Right lobe of liver (tissue), 6 donors: ENCODE results near the gene CCR5. TPM values are rescaled to one million over a fixed set of nuclear protein-coding genes. Genes with fewer than 3 reads are reported as not detected.
A peak's percentile ranks its signal among the peaks of the same experiment; 100 is the strongest.

ENCODE experiments used
- ATAC-seq, 4 donors: fragments of 200-7000 bp; cut with Tn5 transposase; one replicate each; pipeline ENCODE4 v1.9.1; 2020; ENCODE audit warnings: mild to moderate bottlenecking in 4 of 4, moderate library complexity in 4 of 4
- DNase-seq, 3 donors: peaks; one replicate each; pipeline ENCODE4 v3.0.0-alpha.2; 2020
- H3K27ac ChIP-seq, 3 donors: fragments of 200-600 bp; one replicate each; pipeline ENCODE4 v1.8.0; 2022
- H3K27me3 ChIP-seq, 2 donors: fragments of 200-600 bp; one replicate each; pipeline ENCODE4 v1.8.0; 2022
- H3K36me3 ChIP-seq, 4 donors: fragments of 200-600 bp; sonication (generic) in 1 of 4; one replicate each; pipeline versions ENCODE4 v1.5.1 to v1.8.0; 2017 to 2022; ENCODE audit warnings: control low read depth in 1 of 4
- H3K4me1 ChIP-seq, 4 donors: fragments of 200-600 bp; sonication (generic) in 1 of 4; one replicate each; pipeline versions ENCODE4 v1.5.1 to v1.8.0; 2017 to 2022; ENCODE audit warnings: control low read depth in 1 of 4
- H3K4me3 ChIP-seq, 3 donors: fragments of 200-600 bp; one replicate each; pipeline ENCODE4 v1.8.0; 2022
- H3K9me3 ChIP-seq, 4 donors: fragments of 200-600 bp; sonication (generic) in 1 of 4; one replicate each; pipeline versions ENCODE4 v1.5.1 to v1.8.0; 2017 to 2022; ENCODE audit warnings: control low read depth in 1 of 4
- CTCF ChIP-seq, 4 donors: fragments of 200-600 bp in 3 of 4; fragments of 450-650 bp in 1 of 4; IDR thresholded peaks; one replicate each; pipeline versions ENCODE4 v1.5.1 to v1.8.0; 2016 to 2022; ENCODE audit warnings: antibody characterized with exemption in 4 of 4, mild to moderate bottlenecking in 2 of 4
- POLR2A ChIP-seq: fragments of 450-650 bp; IDR thresholded peaks from one replicate; pipeline ENCODE4 v1.6.1; 2017; ENCODE audit warnings: antibody characterized with exemption, mild to moderate bottlenecking
- WGBS: methylation state at CpG from one replicate; pipeline ENCODE4 v1.1.6; 2018; ENCODE audit warnings: low coverage, low lambda C conversion rate; ENCODE audit not compliant: insufficient coverage; ENCODE audit errors: missing lambda C conversion rate; 5-methylcytosine and 5-hydroxymethylcytosine counted together
- intact Hi-C, 2 donors: fragments of 100-400 bp; cut with DNase I; formaldehyde crosslinking; loops; one replicate each; pipeline versions ENCODE4 v1.11.2 to v1.14.1; 2022
- total RNA-seq, 6 experiments: library from RNA; depleted of rRNA in 2 of 6; stranded (reverse); fragments of >200 nt in 2 of 6; fragmentation: NEBNext Ultra II Directional in 3 of 6; extraction: Animal tissue kit (Norgen Biotek cat#: 25700) in 3 of 6; gene quantifications; one replicate each; pipeline versions ENCODE4 v1.1.0 to v1.2.4, GENCODE V29; 2016 to 2023
- donor health status: DM: no; HTN: yes; CAD: no.
- donor health status: DM: no; HTN: no; CAD: no.
- donor health status: DM: no; HTN: no; CAD: no.
- donor health status: DM: no; HTN: yes; CAD: no.
- donor health status: DM: no; HTN: yes; CAD: no.

The CCR5 gene
- total RNA-seq, 6 experiments from 2014 or later: 0.22 to 2.0 (median 0.43) TPM

GRCh38 chr3:46368569-46368968, 2.2 kb upstream of the CCR5 start:
- peak; percentile 53 to 64 (median 58) for DNase-seq
- Histone ChIP-seq H3K36me3 (no peaks in the 10 kb centered on the region), H3K27ac (no peak overlapping the region), H3K4me1 (no peaks in the 10 kb centered on the region), H3K27me3 (no peaks in the 10 kb centered on the region), H3K4me3 (no peak overlapping the region), H3K9me3 (no peaks in the 10 kb centered on the region)
- intact Hi-C loops: no loop called here
- peak; percentile 81 to 88 (median 83) for ATAC-seq
- TF ChIP-seq POLR2A (no peak), CTCF (IDR thresholded peaks at IDR 0.05) (peak in 2 of 4 donors; percentile 7 to 19)
- WGBS: 29% methylated on average over 7 of the region's 7 CpGs

DNA sequence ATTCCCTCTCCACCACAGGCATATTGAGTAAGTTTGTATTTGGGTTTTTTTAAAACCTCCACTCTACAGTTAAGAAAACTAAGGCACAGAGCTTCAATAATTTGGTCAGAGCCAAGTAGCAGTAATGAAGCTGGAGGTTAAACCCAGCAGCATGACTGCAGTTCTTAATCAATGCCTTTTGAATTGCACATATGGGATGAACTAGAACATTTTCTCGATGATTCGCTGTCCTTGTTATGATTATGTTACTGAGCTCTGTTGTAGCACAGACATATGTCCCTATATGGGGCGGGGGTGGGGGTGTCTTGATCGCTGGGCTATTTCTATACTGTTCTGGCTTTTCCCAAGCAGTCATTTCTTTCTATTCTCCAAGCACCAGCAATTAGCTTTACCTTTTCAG, 1.6 kb upstream of the CCR5 start:
- H3K9me3 ChIP-seq: no peaks in the 10 kb centered on the region
- ATAC-seq (no peak), DNase-seq (no peak)
- 64% methylated on average over 4 of the region's 4 CpGs for WGBS
- intact Hi-C loops: no loop called here
- no peaks in the 10 kb centered on the region for H3K36me3 ChIP-seq
- no peaks in the 10 kb centered on the region for H3K27me3 ChIP-seq
- no peak overlapping the region for H3K4me3 ChIP-seq
- TF ChIP-seq POLR2A (no peak), CTCF (IDR thresholded peaks at IDR 0.05) (no peak)
- no peaks in the 10 kb centered on the region for H3K4me1 ChIP-seq
- no peak overlapping the region for H3K27ac ChIP-seq

DNA sequence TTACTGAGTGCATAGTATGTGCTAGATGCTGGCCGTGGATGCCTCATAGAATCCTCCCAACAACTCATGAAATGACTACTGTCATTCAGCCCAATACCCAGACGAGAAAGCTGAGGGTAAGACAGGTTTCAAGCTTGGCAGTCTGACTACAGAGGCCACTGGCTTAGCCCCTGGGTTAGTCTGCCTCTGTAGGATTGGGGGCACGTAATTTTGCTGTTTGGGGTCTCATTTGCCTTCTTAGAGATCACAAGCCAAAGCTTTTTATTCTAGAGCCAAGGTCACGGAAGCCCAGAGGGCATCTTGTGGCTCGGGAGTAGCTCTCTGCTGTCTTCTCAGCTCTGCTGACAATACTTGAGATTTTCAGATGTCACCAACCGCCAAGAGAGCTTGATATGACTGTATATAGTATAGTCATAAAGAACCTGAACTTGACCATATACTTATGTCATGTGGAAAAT, 1.0 kb upstream of the CCR5 start:
- TF ChIP-seq POLR2A (no peak), CTCF (IDR thresholded peaks at IDR 0.05) (no peak)
- Histone ChIP-seq H3K36me3 (no peaks in the 10 kb centered on the region), H3K4me1 (no peaks in the 10 kb centered on the region), H3K9me3 (no peaks in the 10 kb centered on the region), H3K4me3 (no peak overlapping the region), H3K27ac (no peak overlapping the region), H3K27me3 (no peaks in the 10 kb centered on the region)
- ATAC-seq: no peak
- intact Hi-C loops: no loop called here
- 35% methylated on average over 4 of the region's 6 CpGs for WGBS
- DNase-seq: no peak

- Histone ChIP-seq H3K4me1 (no peaks in the 10 kb centered on the region), H3K27me3 (no peaks in the 10 kb centered on the region), H3K9me3 (no peaks in the 10 kb centered on the region), H3K27ac (peak overlapping the region in 1 of 3 donors; percentile 18), H3K4me3 (peak overlapping the region in 1 of 3 donors; percentile 4), H3K36me3 (no peaks in the 10 kb centered on the region)
- WGBS: 40% methylated on average over 6 of the region's 10 CpGs
- DNase-seq (no peak), ATAC-seq (no peak)
- intact Hi-C loops: no loop called here
- no peak for TF ChIP-seq POLR2A
- TF ChIP-seq CTCF (IDR thresholded peaks at IDR 0.05): no peak
Observed at GRCh38 chr3:46371519-46372340, 984 bp downstream of the CCR5 start.
